Suprapubic skin (tissue), 4 donors: Measurements from ENCODE around the gene ERCC1.

Experiments used
- CTCF ChIP-seq, 2 donors: fragments of 200-600 bp in 1 of 2; fragments of 450-650 bp in 1 of 2; sonication (generic) in 1 of 2; IDR thresholded peaks; one replicate each; pipeline ENCODE4 v1.5.1; 2016 to 2019; ENCODE audit warnings: antibody characterized with exemption in 2 of 2, mild to moderate bottlenecking in 1 of 2, moderate library complexity in 1 of 2
- POLR2A ChIP-seq, 2 donors: fragments of 450-650 bp; IDR thresholded peaks; one replicate each; pipeline ENCODE4 v1.6.1; 2017; ENCODE audit warnings: antibody characterized with exemption in 2 of 2, mild to moderate bottlenecking in 2 of 2, moderate library complexity in 2 of 2
- POLR2AphosphoS5 ChIP-seq, 3 donors: sonication (generic); formaldehyde crosslinking; IDR thresholded peaks; one replicate each; pipeline ENCODE4 v1.6.1; 2017; ENCODE audit warnings: antibody characterized with exemption in 3 of 3

- TF ChIP-seq CTCF (IDR thresholded peaks at IDR 0.05) = no peak
- peak in 1 of 2 donors; percentile 4 for TF ChIP-seq POLR2A (IDR thresholded peaks at IDR 0.05)
- no peak for TF ChIP-seq POLR2AphosphoS5 (IDR thresholded peaks at IDR 0.05)
These were observed 46.4 kb upstream of the ERCC1 start for GRCh38 chr19:45469945-45470761.
